IMR-90 (cell line): ENCODE data around the gene GPR84. TPM values are rescaled to one million over a fixed set of nuclear protein-coding genes. Genes with fewer than 3 reads are reported as not detected.

Source experiments
- ATAC-seq: fragments of 200-7000 bp; cut with Tn5 transposase; 2 replicates; pipeline ENCODE4 v1.9.1; 2020; ENCODE audit warnings: low read depth, mild to moderate bottlenecking, moderate library complexity
- BruUV-seq: library from RNA; stranded (reverse); fragments of 400-500 nt; replicated peaks from 2 replicates; lab custom pipeline; 2021; lab: Mats Ljungman, UMichigan
- CTCF ChIA-PET: fragments of 300-600 bp; formaldehyde crosslinking; extraction: SDS; loops from one replicate; lab custom pipeline; 2021; ENCODE audit warnings: antibody characterized with exemption; lab: Yijun Ruan, JAX
- POLR2A ChIA-PET: fragments of 300-600 bp; sonication (Branson Sonifier 250); formaldehyde crosslinking; loops from one replicate; lab custom pipeline; 2022; ENCODE audit warnings: antibody characterized with exemption; ENCODE audit not compliant: unreplicated experiment; lab: Charles Lee
- DNase-seq: peaks from one replicate; pipeline ENCODE4 v3.0.0; 2013
- H2AFZ ChIP-seq: replicated peaks from 2 replicates; pipeline ENCODE3; 2013; ENCODE audit warnings: low read length, mild to moderate bottlenecking; ENCODE audit not compliant: poor library complexity
- H2AK5ac ChIP-seq: 2 replicates; pipeline ENCODE4 v1.6.1; 2013; ENCODE audit warnings: low read depth, low read length, inconsistent platforms
- H2AK9ac ChIP-seq: replicated peaks from 2 replicates; pipeline ENCODE3; 2013; ENCODE audit warnings: mild to moderate bottlenecking, low read depth, low read length, moderate library complexity; ENCODE audit not compliant: poor library complexity
- H2BK120ac ChIP-seq: 2 replicates; pipeline ENCODE4 v1.6.1; 2013; ENCODE audit warnings: low read depth, low read length, inconsistent platforms
- H2BK15ac ChIP-seq: 3 replicates; pipeline ENCODE4 v1.6.1; 2013; ENCODE audit warnings: low read depth, low read length, inconsistent platforms
- H2BK20ac ChIP-seq: 2 replicates; pipeline ENCODE4 v1.6.1; 2013; ENCODE audit warnings: low read depth, mild to moderate bottlenecking, inconsistent platforms, low read length, moderate library complexity
- H2BK5ac ChIP-seq: 2 replicates; pipeline ENCODE4 v1.6.1; 2013; ENCODE audit warnings: mild to moderate bottlenecking, low read depth, low read length, inconsistent platforms; ENCODE audit not compliant: poor library complexity, severe bottlenecking
- H3K14ac ChIP-seq: replicated peaks from 2 replicates; pipeline ENCODE4 v1.6.1; 2013; ENCODE audit warnings: low read depth, low read length, inconsistent platforms
- H3K18ac ChIP-seq: 2 replicates; pipeline ENCODE4 v1.6.1; 2013; ENCODE audit warnings: low read depth, low read length, control low read depth
- H3K23ac ChIP-seq: 2 replicates; pipeline ENCODE4 v1.6.1; 2013; ENCODE audit warnings: low read depth, low read length, inconsistent platforms
- H3K27ac ChIP-seq: 2 replicates; pipeline ENCODE4 v1.5.1; 2013; ENCODE audit warnings: mild to moderate bottlenecking, control low read depth, low read length; ENCODE audit not compliant: insufficient read depth
- H3K27me3 ChIP-seq: 2 replicates; pipeline ENCODE4 v1.6.1; 2013; ENCODE audit warnings: low read length; ENCODE audit not compliant: control insufficient read depth, insufficient read depth
- H3K36me3 ChIP-seq: 2 replicates; pipeline ENCODE4 v1.6.1; 2013; ENCODE audit warnings: low read length, mixed read lengths; ENCODE audit not compliant: control insufficient read depth, insufficient read depth
- H3K4ac ChIP-seq: 2 replicates; pipeline ENCODE4 v1.6.1; 2013; ENCODE audit warnings: low read depth, low read length, inconsistent platforms
- H3K4me1 ChIP-seq: 2 replicates; pipeline ENCODE4 v1.6.1; 2013; ENCODE audit warnings: low read length, mixed read lengths; ENCODE audit not compliant: control insufficient read depth, insufficient read depth
- H3K4me2 ChIP-seq: 2 replicates; pipeline ENCODE4 v1.6.1; 2013; ENCODE audit warnings: low read depth, mild to moderate bottlenecking, control low read depth, low read length, moderate library complexity
- H3K4me3 ChIP-seq: 2 replicates; pipeline ENCODE4 v1.5.1; 2013; ENCODE audit warnings: low read depth, mild to moderate bottlenecking, control low read depth, low read length, moderate library complexity; ENCODE audit not compliant: insufficient read depth
- H3K56ac ChIP-seq: 2 replicates; pipeline ENCODE4 v1.6.1; 2013; ENCODE audit warnings: low read length, inconsistent platforms; ENCODE audit not compliant: insufficient read depth; ENCODE audit errors: extremely low read depth
- H3K79me1 ChIP-seq, 2 experiments: 2 replicates each; pipeline ENCODE4 v1.6.1; 2013; ENCODE audit warnings: low read length in 2 of 2, inconsistent platforms in 1 of 2, low read depth in 1 of 2
- H3K9ac ChIP-seq: 2 replicates; pipeline ENCODE4 v1.6.1; 2013; ENCODE audit warnings: low read depth, low read length, control low read depth
- H3K9me1 ChIP-seq: 2 replicates; pipeline ENCODE4 v1.6.1; 2013; ENCODE audit warnings: low read length, inconsistent platforms; ENCODE audit not compliant: insufficient read depth
- H3K9me3 ChIP-seq: 2 replicates; pipeline ENCODE4 v1.6.1; 2013; ENCODE audit warnings: low read length; ENCODE audit not compliant: control insufficient read depth, insufficient read depth
- H4K20me1 ChIP-seq: 2 replicates; pipeline ENCODE4 v1.6.1; 2013; ENCODE audit warnings: low read length, inconsistent platforms; ENCODE audit not compliant: insufficient read depth
- H4K5ac ChIP-seq: 2 replicates; pipeline ENCODE4 v1.6.1; 2013; ENCODE audit warnings: mild to moderate bottlenecking, low read depth, low read length, control low read depth
- H4K8ac ChIP-seq, 2 experiments: 2 replicates each; pipeline ENCODE4 v1.6.1; 2013; ENCODE audit warnings: low read depth in 2 of 2, low read length in 2 of 2, control low read depth in 1 of 2, inconsistent platforms in 1 of 2
- H4K91ac ChIP-seq: 2 replicates; pipeline ENCODE4 v1.6.1; 2013; ENCODE audit warnings: low read depth, low read length, inconsistent platforms; ENCODE audit not compliant: insufficient read depth
- BHLHE40 ChIP-seq: fragments of 150-350 bp; IDR thresholded peaks from 2 replicates; pipeline ENCODE4 v1.6.1; 2016; ENCODE audit warnings: mild to moderate bottlenecking, low read depth, low read length
- CEBPB ChIP-seq: IDR thresholded peaks from 2 replicates; pipeline ENCODE4 v1.6.1; 2012; ENCODE audit warnings: low read depth, low read length, improper control_type of control experiment
- CHD1 ChIP-seq: IDR thresholded peaks from 2 replicates; pipeline ENCODE4 v1.6.1; 2012; ENCODE audit warnings: low read depth, low read length, improper control_type of control experiment
- FOS ChIP-seq: fragments of 150-350 bp; IDR thresholded peaks from 2 replicates; pipeline ENCODE4 v1.6.1; 2016; ENCODE audit warnings: low read depth, low read length
- MAZ ChIP-seq: IDR thresholded peaks from 2 replicates; pipeline ENCODE4 v1.6.1; 2012; ENCODE audit warnings: low read depth, mild to moderate bottlenecking, low read length, improper control_type of control experiment, moderate library complexity, borderline replicate concordance
- MXI1 ChIP-seq: IDR thresholded peaks from 2 replicates; pipeline ENCODE4 v1.6.1; 2012; ENCODE audit warnings: low read depth, mild to moderate bottlenecking, low read length, moderate library complexity, borderline replicate concordance
- POLR2A ChIP-seq: IDR thresholded peaks from 2 replicates; pipeline ENCODE4 v1.6.1; 2012; ENCODE audit warnings: mild to moderate bottlenecking, low read depth, low read length
- RAD21 ChIP-seq: IDR thresholded peaks from 2 replicates; pipeline ENCODE4 v1.6.1; 2012; ENCODE audit warnings: low read length, improper control_type of control experiment
- RFX5 ChIP-seq: IDR thresholded peaks from 2 replicates; pipeline ENCODE4 v1.8.0; 2012; ENCODE audit warnings: low read depth, mild to moderate bottlenecking, low read length, moderate library complexity
- USF2 ChIP-seq: fragments of 150-350 bp; IDR thresholded peaks from 2 replicates; pipeline ENCODE4 v1.6.1; 2017; ENCODE audit warnings: mild to moderate bottlenecking, antibody characterized with exemption, low read length, low read depth
- WGBS, 2 experiments: methylation state at CpG; one replicate each; pipeline versions ENCODE4 v1.1.5 to v1.1.7; 2013; ENCODE audit warnings: missing lambda C conversion rate in 2 of 2; ENCODE audit not compliant: insufficient read length in 1 of 2; ENCODE audit errors: extremely low coverage in 2 of 2; 5-methylcytosine and 5-hydroxymethylcytosine counted together
- dilution Hi-C: fragments of 300-500 bp; cut with HindIII; formaldehyde crosslinking; loops from one replicate; pipeline ENCODE4 v1.14.3; 2018; ENCODE audit warnings: low sequenced_read_pairs; ENCODE audit not compliant: unreplicated experiment
- in situ Hi-C: fragments of 300-500 bp; cut with MboI; formaldehyde crosslinking; loops from 3 replicates; pipeline ENCODE4 v1.14.3; 2019; ENCODE audit warnings: low sequenced_read_pairs, inconsistent platforms, mixed read lengths
- intact Hi-C: fragments of 100-400 bp; cut with micrococcal nuclease; formaldehyde crosslinking; loops from 2 replicates; pipeline ENCODE4 v1.10.0; 2022
- polyA plus RNA-seq, 3 experiments: library from polyadenylated mRNA; depleted of rRNA; stranded (reverse); fragments of >200 nt; gene quantifications; 2 replicates each; pipeline ENCODE4 v1.2.3, GENCODE V29; 2012; ENCODE audit warnings: low replicate concordance in 1 of 3
- total RNA-seq: library from RNA; depleted of rRNA; stranded (reverse); fragments of >200 nt; gene quantifications from 2 replicates; pipeline ENCODE4 v1.2.3, GENCODE V29; 2012

GPR84 gene
- total and polyA plus RNA-seq, 2 of the 4 experiments (the other 2 are of a cell fraction), result not detected

DNA sequence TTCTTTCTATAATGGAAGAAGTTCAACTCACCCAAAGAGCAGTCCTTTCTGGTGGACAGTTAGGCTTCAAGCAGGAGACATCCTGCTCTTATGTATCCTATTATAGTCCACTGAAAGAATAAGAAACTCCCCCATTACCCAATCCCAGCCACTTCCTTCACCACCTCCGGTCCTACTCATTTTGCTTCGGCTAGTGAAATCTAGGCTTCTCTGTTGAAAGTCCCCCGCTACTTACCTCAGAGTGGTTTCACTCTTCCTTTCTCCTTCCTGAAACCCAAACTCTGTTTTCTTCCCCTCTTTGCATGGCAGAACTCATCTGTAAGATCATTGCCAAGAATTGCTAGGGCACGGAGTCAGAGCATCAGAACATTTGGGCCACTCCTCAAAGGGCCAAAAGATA lies at the start of gene GPR84 (continued):
- TF ChIP-seq FOS, result no peak

GRCh38 chr12:54413284-54414190 lies 49.3 kb upstream of the GPR84 start:
- no peak for TF ChIP-seq BHLHE40
- TF ChIP-seq MAZ, result no peak
- no peak for TF ChIP-seq RFX5
- no peak for TF ChIP-seq USF2
- no peak for TF ChIP-seq POLR2A
- TF ChIP-seq CEBPB, result no peak
- no peak for TF ChIP-seq MXI1
- TF ChIP-seq RAD21, result no peak
- TF ChIP-seq CHD1, result no peak
- no peak for TF ChIP-seq FOS
- H2BK15ac ChIP-seq, result no peak overlapping the region
- H3K56ac ChIP-seq, result no peak overlapping the region
- peak overlapping the region; percentile 74 for H3K14ac ChIP-seq
- CTCF ChIA-PET, result interaction anchor here (1.1 to 1.8 kb wide), 4 partner anchors 14 to 34 kb away, joined by 3 to 5 read pairs (median 4); no protein-coding TSS in a partner anchor
- no peak overlapping the region for H2BK120ac ChIP-seq
- H2AFZ ChIP-seq, result peak overlapping the region; percentile 49
- H3K79me1 ChIP-seq, result peaks cover 13 to 65% of the 10 kb centered on the region in 2 experiments
- H4K20me1 ChIP-seq, result peaks cover 92% of the 10 kb centered on the region
- DNase-seq (no peak), ATAC-seq (no peak)
- peak overlapping the region; percentile 83 for H2AK9ac ChIP-seq
- H3K36me3 ChIP-seq, result peaks cover 31% of the 10 kb centered on the region
- in situ Hi-C loops (no loop called here), intact Hi-C loops (no loop called here), dilution Hi-C loops (no loop called here)
- H3K27ac ChIP-seq, result peak overlapping the region; percentile 10
- H4K8ac ChIP-seq, result peak overlapping the region in 1 of 2 experiments; percentile 29; a peak in 1 of 4 replicates
- POLR2A ChIA-PET, result interaction anchor here (0.6 kb wide), 1 partner anchor 1527 kb away, joined by 6 read pairs; no protein-coding TSS in a partner anchor
- WGBS, 2 experiments, result 80% methylated on average over 4 of the region's 9 CpGs; no CpG with 5 or more reads in 1 of the 2 experiments
- H4K5ac ChIP-seq, result no peak overlapping the region
- H3K4me1 ChIP-seq, result peaks cover 34% of the 10 kb centered on the region
- H3K9ac ChIP-seq, result peak overlapping the region; percentile 3; the same call in 1 of the 2 replicates
- peak overlapping the region; percentile 23 for H2BK5ac ChIP-seq
- H3K23ac ChIP-seq, result peak overlapping the region; percentile 66; the same call in 1 of the 2 replicates
- BruUV-seq, result no TSS peak
- H3K4ac ChIP-seq, result peak overlapping the region; percentile 42
- no peak overlapping the region; the same call in 1 of the 2 replicates for H4K91ac ChIP-seq
- H2AK5ac ChIP-seq, result peak overlapping the region; percentile 76; the same call in 1 of the 2 replicates
- no peaks in the 10 kb centered on the region for H3K9me3 ChIP-seq
- no peak overlapping the region for H2BK20ac ChIP-seq
- H3K18ac ChIP-seq, result no peak overlapping the region
- no peaks in the 10 kb centered on the region for H3K27me3 ChIP-seq
- peaks cover 29% of the 10 kb centered on the region for H3K9me1 ChIP-seq
- no peak overlapping the region for H3K4me3 ChIP-seq
- peak overlapping the region; percentile 22 for H3K4me2 ChIP-seq
